Progenitor cell of endocrine pancreas (in vitro differentiated cells): ENCODE data around the gene ELAVL2. TPM values are rescaled to one million over a fixed set of nuclear protein-coding genes. Genes with fewer than 3 reads are reported as not detected.

Experiments
- DNase-seq: peaks from one replicate; pipeline ENCODE4 v3.0.0; 2021; ENCODE audit warnings: low spot score; ENCODE audit not compliant: unreplicated experiment
- H3K27ac Mint-ChIP-seq: 2 replicates; pipeline ENCODE4 v1.8.0; 2021; ENCODE audit warnings: mild to moderate bottlenecking, moderate library complexity, mixed read lengths
- H3K27me3 Mint-ChIP-seq: 2 replicates; pipeline ENCODE4 v1.8.0; 2021; ENCODE audit warnings: mixed read lengths
- H3K36me3 Mint-ChIP-seq: 2 replicates; pipeline ENCODE4 v1.8.0; 2022; ENCODE audit warnings: mixed read lengths; ENCODE audit not compliant: insufficient read depth
- H3K4me1 Mint-ChIP-seq: 2 replicates; pipeline ENCODE4 v1.8.0; 2021; ENCODE audit warnings: low read depth, mixed read lengths
- H3K4me3 Mint-ChIP-seq: 2 replicates; pipeline ENCODE4 v1.8.0; 2021; ENCODE audit warnings: low read depth, mild to moderate bottlenecking, moderate library complexity, mixed read lengths
- H3K9me3 Mint-ChIP-seq: 2 replicates; pipeline ENCODE4 v1.8.0; 2021; ENCODE audit warnings: low read depth, mixed read lengths
- total RNA-seq: library from RNA; stranded (reverse); gene quantifications from 2 replicates; pipeline ENCODE4 v1.2.1, GENCODE V29; 2021
- TF ChIP-seq, protein P1 (sequence below): fragments of 200-600 bp; sonication (generic); IDR thresholded peaks from one replicate; pipeline ENCODE4 v1.5.0; 2021; ENCODE audit warnings: antibody characterized with exemption, mild to moderate bottlenecking; ENCODE audit not compliant: unreplicated experiment

ELAVL2 gene
- total RNA-seq, 1 donor from 2014 or later, result 1.7 TPM

DNA sequence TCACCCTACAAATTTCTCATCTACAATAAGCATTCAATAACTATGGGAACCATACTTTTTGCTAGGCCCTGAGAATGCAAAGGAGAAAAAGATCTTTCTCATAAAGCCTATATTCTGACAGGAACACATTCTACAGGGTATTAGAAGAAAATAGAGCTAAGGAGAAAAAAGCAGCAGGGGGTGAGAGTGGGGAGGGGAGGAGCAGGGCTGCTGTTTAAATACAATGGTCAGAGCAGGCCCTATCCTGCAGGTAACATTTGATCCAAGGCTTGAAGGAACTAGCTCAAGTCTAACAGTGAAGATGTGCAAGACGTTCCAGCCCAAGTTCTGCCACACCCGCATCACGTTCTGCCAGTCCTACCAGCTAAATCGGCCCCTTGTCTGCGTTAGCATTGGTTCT is 89.7 kb downstream of the ELAVL2 start:
- no peaks in the 10 kb centered on the region for H3K4me1 Mint-ChIP-seq
- no peaks in the 10 kb centered on the region for H3K27me3 Mint-ChIP-seq
- no peak for DNase-seq
- H3K36me3 Mint-ChIP-seq, result no peaks in the 10 kb centered on the region
- H3K9me3 Mint-ChIP-seq, result no peaks in the 10 kb centered on the region
- no peak overlapping the region for H3K27ac Mint-ChIP-seq
- TF ChIP-seq, protein P1, sequence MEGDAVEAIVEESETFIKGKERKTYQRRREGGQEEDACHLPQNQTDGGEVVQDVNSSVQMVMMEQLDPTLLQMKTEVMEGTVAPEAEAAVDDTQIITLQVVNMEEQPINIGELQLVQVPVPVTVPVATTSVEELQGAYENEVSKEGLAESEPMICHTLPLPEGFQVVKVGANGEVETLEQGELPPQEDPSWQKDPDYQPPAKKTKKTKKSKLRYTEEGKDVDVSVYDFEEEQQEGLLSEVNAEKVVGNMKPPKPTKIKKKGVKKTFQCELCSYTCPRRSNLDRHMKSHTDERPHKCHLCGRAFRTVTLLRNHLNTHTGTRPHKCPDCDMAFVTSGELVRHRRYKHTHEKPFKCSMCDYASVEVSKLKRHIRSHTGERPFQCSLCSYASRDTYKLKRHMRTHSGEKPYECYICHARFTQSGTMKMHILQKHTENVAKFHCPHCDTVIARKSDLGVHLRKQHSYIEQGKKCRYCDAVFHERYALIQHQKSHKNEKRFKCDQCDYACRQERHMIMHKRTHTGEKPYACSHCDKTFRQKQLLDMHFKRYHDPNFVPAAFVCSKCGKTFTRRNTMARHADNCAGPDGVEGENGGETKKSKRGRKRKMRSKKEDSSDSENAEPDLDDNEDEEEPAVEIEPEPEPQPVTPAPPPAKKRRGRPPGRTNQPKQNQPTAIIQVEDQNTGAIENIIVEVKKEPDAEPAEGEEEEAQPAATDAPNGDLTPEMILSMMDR, result no peak
- H3K4me3 Mint-ChIP-seq, result no peak overlapping the region

- Mint-ChIP-seq H3K4me1 (no peaks in the 10 kb centered on the region), H3K27me3 (no peaks in the 10 kb centered on the region), H3K27ac (no peak overlapping the region), H3K9me3 (no peaks in the 10 kb centered on the region), H3K4me3 (no peak overlapping the region), H3K36me3 (no peaks in the 10 kb centered on the region)
- TF ChIP-seq, protein P1, result no peak
- no peak for DNase-seq
Measured at GRCh38 chr9:23733495-23734078, 92.5 kb downstream of the ELAVL2 start.

GRCh38 chr9:23731353-23731752 is 94.7 kb downstream of the ELAVL2 start:
- TF ChIP-seq, protein P1, result no peak

DNA sequence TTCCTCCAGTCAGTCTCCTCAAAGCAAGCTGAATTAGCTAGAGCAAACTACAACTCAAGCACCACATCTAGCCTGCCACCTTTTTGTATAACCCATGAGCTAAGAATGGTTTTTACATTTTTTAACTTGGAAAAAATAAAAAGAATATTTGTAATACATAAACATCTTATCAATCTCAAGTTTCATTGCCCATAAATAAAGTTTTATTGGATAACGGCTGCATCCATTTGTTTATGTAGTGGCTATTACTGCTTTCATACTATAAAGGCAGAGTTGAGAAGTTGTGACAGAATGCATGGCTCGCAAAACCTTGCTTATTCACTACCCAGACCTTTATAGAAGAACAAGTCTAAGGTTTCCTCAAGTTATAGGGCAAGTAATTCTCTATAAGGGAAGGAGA is 95.7 kb downstream of the ELAVL2 start:
- TF ChIP-seq, protein P1, result no peak
- H3K4me3 Mint-ChIP-seq, result no peak overlapping the region
- H3K27ac Mint-ChIP-seq, result no peak overlapping the region
- no peaks in the 10 kb centered on the region for H3K27me3 Mint-ChIP-seq
- H3K9me3 Mint-ChIP-seq, result no peaks in the 10 kb centered on the region
- H3K4me1 Mint-ChIP-seq, result no peaks in the 10 kb centered on the region
- no peaks in the 10 kb centered on the region for H3K36me3 Mint-ChIP-seq
- no peak for DNase-seq

More at GRCh38 chr9:23731353-23731752, 94.7 kb downstream of the ELAVL2 start:
- no peaks in the 10 kb centered on the region for H3K36me3 Mint-ChIP-seq
- DNase-seq, result no peak
- no peaks in the 10 kb centered on the region for H3K4me1 Mint-ChIP-seq
- H3K4me3 Mint-ChIP-seq, result no peak overlapping the region
- H3K27ac Mint-ChIP-seq, result no peak overlapping the region
- H3K27me3 Mint-ChIP-seq, result no peaks in the 10 kb centered on the region
- H3K9me3 Mint-ChIP-seq, result no peaks in the 10 kb centered on the region

DNA sequence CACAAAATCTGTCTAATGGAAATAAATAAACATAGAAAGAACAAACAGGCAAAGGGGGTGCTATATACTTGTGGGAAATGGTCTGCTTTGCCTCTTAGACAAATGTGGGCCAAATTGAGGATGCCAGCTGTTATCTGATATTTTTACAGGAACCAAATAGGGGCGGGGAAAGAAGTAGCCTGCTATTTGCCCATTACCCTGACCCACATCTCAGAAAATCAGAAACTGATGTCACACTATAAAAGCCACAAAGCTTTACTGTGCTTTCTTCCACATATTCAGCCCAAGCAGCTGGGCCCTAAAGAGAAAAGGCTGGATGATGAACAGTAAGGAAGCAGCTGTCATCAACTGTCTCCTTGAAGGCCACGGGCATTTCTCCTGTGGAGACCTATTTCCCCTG is 97.3 kb downstream of the ELAVL2 start:
- Mint-ChIP-seq H3K4me1 (no peaks in the 10 kb centered on the region), H3K27ac (no peak overlapping the region), H3K4me3 (no peak overlapping the region), H3K9me3 (peaks cover under 1% of the 10 kb centered on the region), H3K36me3 (no peaks in the 10 kb centered on the region), H3K27me3 (no peaks in the 10 kb centered on the region)
- TF ChIP-seq, protein P1, result no peak
- no peak for DNase-seq
